OCI-LY1 (cell line): ENCODE results near the gene PSKH1.

ENCODE experiments used
- H2AFZ ChIP-seq: fragments of 200-600 bp; sonication (generic), shearing (Covaris generic); 2 replicates; pipeline ENCODE4 v1.6.0; 2014; ENCODE audit warnings: antibody characterized with exemption, mild to moderate bottlenecking, low read length
- H3F3A ChIP-seq: fragments of 200-600 bp; sonication (generic), shearing (Covaris generic); 2 replicates; pipeline ENCODE4 v1.6.0; 2014; ENCODE audit warnings: mild to moderate bottlenecking, antibody characterized with exemption, low read length, moderate library complexity; ENCODE audit not compliant: insufficient read depth
- H3K27ac ChIP-seq: fragments of 200-600 bp; sonication (generic); 2 replicates; pipeline ENCODE4 v1.5.1; 2014; ENCODE audit warnings: low read length, mixed run types, mild to moderate bottlenecking, low read depth; ENCODE audit not compliant: poor library complexity, severe bottlenecking
- H3K27me3 ChIP-seq: fragments of 200-600 bp; sonication (generic); 2 replicates; pipeline ENCODE4 v1.6.0; 2014; ENCODE audit warnings: antibody characterized with exemption, mild to moderate bottlenecking, low read length, moderate library complexity; ENCODE audit not compliant: insufficient read depth
- H3K36me3 ChIP-seq: fragments of 200-600 bp; sonication (generic); 2 replicates; pipeline ENCODE4 v1.6.1; 2014; ENCODE audit warnings: mild to moderate bottlenecking, antibody characterized with exemption, low read length, moderate library complexity, mixed read lengths; ENCODE audit not compliant: insufficient read depth
- H3K4me1 ChIP-seq: fragments of 200-600 bp; sonication (generic); 2 replicates; pipeline ENCODE4 v1.5.1; 2014; ENCODE audit warnings: mild to moderate bottlenecking, low read length, moderate library complexity; ENCODE audit not compliant: insufficient read depth, severe bottlenecking
- H3K4me2 ChIP-seq: fragments of 200-600 bp; sonication (generic), shearing (Covaris generic); 2 replicates; pipeline ENCODE4 v1.6.1; 2014; ENCODE audit warnings: low read length
- H3K4me3 ChIP-seq: fragments of 200-600 bp; sonication (generic); 2 replicates; pipeline ENCODE4 v1.5.1; 2014; ENCODE audit warnings: low read length, low read depth, mild to moderate bottlenecking, mixed read lengths; ENCODE audit not compliant: poor library complexity, severe bottlenecking
- H3K79me2 ChIP-seq: fragments of 200-600 bp; shearing (Covaris generic); 2 replicates; pipeline ENCODE4 v1.6.1; 2016; ENCODE audit warnings: mixed run types, low read length, mixed read lengths; ENCODE audit not compliant: insufficient read depth
- H3K9ac ChIP-seq: fragments of 200-600 bp; sonication (generic), shearing (Covaris generic); 2 replicates; pipeline ENCODE4 v1.6.1; 2014; ENCODE audit warnings: mild to moderate bottlenecking, low read length, mixed read lengths
- H3K9me2 ChIP-seq: fragments of 200-600 bp; sonication (generic), shearing (Covaris generic); 2 replicates; pipeline ENCODE4 v1.6.1; 2014; ENCODE audit warnings: low read depth, mild to moderate bottlenecking, low read length, mixed read lengths
- H3K9me3 ChIP-seq: fragments of 200-600 bp; shearing (Covaris generic); 2 replicates; pipeline ENCODE4 v1.6.1; 2014; ENCODE audit warnings: low read length, mixed read lengths
- H4K20me1 ChIP-seq: fragments of 200-600 bp; sonication (generic), shearing (Covaris generic); 2 replicates; pipeline ENCODE4 v1.6.0; 2016; ENCODE audit warnings: mild to moderate bottlenecking, low read length; ENCODE audit not compliant: insufficient read depth
- EZH2 ChIP-seq: fragments of 200-600 bp; sonication (generic), shearing (Covaris generic); IDR thresholded peaks from 2 replicates; pipeline ENCODE4 v1.8.0; 2017; ENCODE audit warnings: borderline replicate concordance, mixed run types, mild to moderate bottlenecking, antibody characterized with exemption, low read length, moderate library complexity, mixed read lengths
- TF ChIP-seq, protein P1 (sequence below): fragments of 200-600 bp; sonication (generic), shearing (Covaris generic); IDR thresholded peaks from 2 replicates; pipeline ENCODE4 v1.5.1; 2017; ENCODE audit warnings: mild to moderate bottlenecking, antibody characterized with exemption, low read length, moderate library complexity, mixed read lengths

The PSKH1 gene

GRCh38 chr16:67930678-67931211, 37.7 kb downstream of the PSKH1 start:
- peaks cover 24% of the 10 kb centered on the region for H3K4me1 ChIP-seq
- peaks cover 38% of the 10 kb centered on the region; the same call in 1 of the 2 replicates for H3K36me3 ChIP-seq
- H3K4me2 ChIP-seq: no peak overlapping the region
- H3K27ac ChIP-seq: no peak overlapping the region
- no peaks in the 10 kb centered on the region for H3K9me3 ChIP-seq
- H3F3A ChIP-seq: no peaks in the 10 kb centered on the region
- no peaks in the 10 kb centered on the region for H3K9me2 ChIP-seq
- no peak overlapping the region for H2AFZ ChIP-seq
- TF ChIP-seq, protein P1, sequence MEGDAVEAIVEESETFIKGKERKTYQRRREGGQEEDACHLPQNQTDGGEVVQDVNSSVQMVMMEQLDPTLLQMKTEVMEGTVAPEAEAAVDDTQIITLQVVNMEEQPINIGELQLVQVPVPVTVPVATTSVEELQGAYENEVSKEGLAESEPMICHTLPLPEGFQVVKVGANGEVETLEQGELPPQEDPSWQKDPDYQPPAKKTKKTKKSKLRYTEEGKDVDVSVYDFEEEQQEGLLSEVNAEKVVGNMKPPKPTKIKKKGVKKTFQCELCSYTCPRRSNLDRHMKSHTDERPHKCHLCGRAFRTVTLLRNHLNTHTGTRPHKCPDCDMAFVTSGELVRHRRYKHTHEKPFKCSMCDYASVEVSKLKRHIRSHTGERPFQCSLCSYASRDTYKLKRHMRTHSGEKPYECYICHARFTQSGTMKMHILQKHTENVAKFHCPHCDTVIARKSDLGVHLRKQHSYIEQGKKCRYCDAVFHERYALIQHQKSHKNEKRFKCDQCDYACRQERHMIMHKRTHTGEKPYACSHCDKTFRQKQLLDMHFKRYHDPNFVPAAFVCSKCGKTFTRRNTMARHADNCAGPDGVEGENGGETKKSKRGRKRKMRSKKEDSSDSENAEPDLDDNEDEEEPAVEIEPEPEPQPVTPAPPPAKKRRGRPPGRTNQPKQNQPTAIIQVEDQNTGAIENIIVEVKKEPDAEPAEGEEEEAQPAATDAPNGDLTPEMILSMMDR: no peak
- H3K9ac ChIP-seq: no peak overlapping the region
- H4K20me1 ChIP-seq: no peaks in the 10 kb centered on the region
- no peaks in the 10 kb centered on the region for H3K27me3 ChIP-seq
- no peaks in the 10 kb centered on the region for H3K79me2 ChIP-seq
- no peak overlapping the region for H3K4me3 ChIP-seq

DNA sequence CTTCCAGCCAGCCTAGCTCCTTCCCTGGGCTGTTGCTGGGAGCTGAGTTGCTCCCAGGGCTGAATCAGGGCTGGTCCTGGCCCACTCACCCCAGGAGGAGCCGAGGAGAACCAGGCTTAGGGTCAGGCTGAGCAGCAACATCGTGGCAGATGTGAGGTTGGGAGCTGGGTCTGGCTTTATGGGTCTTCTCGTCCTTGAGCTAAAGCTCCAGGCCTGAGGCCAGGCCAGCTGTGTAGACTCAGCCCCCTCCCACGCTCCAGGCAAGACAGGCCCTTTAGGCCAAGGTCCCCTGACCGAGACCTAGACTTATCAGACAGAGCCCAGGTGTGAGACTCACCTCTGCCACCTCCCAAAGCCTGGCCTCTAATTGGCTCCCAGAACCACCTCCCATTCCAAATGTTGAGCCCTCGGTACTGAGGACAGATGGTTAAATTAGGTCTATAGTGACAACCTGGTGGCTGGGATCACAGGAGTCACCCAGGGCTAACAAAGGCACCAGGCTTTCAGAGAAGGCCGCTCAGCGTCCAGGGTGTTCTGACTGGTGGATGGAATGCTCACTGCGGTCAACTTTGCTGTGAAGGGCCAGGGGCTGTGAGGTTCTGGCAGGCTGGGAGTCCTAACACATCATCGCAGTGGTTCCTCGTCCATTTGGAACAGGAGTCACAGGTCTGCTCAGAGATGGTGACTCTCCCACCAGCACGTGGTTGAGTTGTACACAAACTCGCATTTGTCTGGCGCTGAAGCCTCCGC, 38.8 kb downstream of the PSKH1 start, which contains the start of gene CTRL:
Gene CTRL, minus strand, starts transcription at position 151 of the 750 bp plus-strand sequence. Its CDS starts 10 bp downstream, at position 141.
- Histone ChIP-seq H3K27ac (no peak within 1 kb of the TSS), H3K9me3 (no peaks in the 10 kb centered on the region), H3K4me2 (no peak within 1 kb of the TSS), H3K9ac (no peak within 1 kb of the TSS), H2AFZ (no peak within 1 kb of the TSS), H3F3A (no peaks in the 10 kb centered on the region), H3K36me3 (peaks cover 38% of the 10 kb centered on the region; the same call in 1 of the 2 replicates), H3K9me2 (no peaks in the 10 kb centered on the region), H3K27me3 (no peaks in the 10 kb centered on the region), H3K79me2 (no peaks in the 10 kb centered on the region), H3K4me1 (peaks cover 16% of the 10 kb centered on the region), H3K4me3 (no peak within 1 kb of the TSS), H4K20me1 (no peaks in the 10 kb centered on the region)
- TF ChIP-seq, protein P1: no peak
- no peak for TF ChIP-seq EZH2

DNA sequence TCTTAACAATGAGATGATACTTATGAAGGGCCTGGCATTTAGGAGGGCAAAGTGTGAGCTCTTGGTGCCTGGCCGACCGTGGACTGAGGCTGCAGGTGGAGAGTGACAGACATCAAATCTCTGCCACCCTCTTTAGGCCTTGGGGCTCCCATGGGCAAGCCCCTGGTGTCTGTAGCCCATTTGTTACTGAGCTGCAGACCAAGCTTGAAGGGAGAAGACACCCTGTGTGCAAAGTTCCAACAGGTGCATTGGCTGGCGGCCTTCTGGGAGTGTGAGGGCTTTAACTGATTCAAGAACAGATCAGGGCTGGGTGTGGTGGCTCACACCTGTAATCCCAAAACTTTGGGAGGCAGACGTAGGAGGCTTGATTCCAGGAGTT, 39.4 kb downstream of the PSKH1 start:
- Histone ChIP-seq H2AFZ (no peak overlapping the region), H3K27me3 (no peaks in the 10 kb centered on the region), H3F3A (no peaks in the 10 kb centered on the region), H3K27ac (no peak overlapping the region), H3K36me3 (peaks cover 38% of the 10 kb centered on the region; the same call in 1 of the 2 replicates), H3K9me2 (no peaks in the 10 kb centered on the region), H3K9ac (no peak overlapping the region), H3K4me1 (peaks cover 22% of the 10 kb centered on the region), H3K4me3 (no peak overlapping the region), H3K4me2 (no peak overlapping the region), H4K20me1 (no peaks in the 10 kb centered on the region), H3K9me3 (no peaks in the 10 kb centered on the region), H3K79me2 (no peaks in the 10 kb centered on the region)
- no peak for TF ChIP-seq EZH2
- TF ChIP-seq, protein P1: no peak
